Mesenchymal stem cell (in vitro differentiated cells and primary cell): Measurements from ENCODE around the gene ACOT8.

Experiments
- DNase-seq: peaks from one replicate; pipeline ENCODE4 v3.0.0-alpha.2; 2013
- H2AFZ ChIP-seq: one replicate; pipeline ENCODE4 v1.6.1; 2013; ENCODE audit warnings: low read depth, mild to moderate bottlenecking, control low read depth, inconsistent platforms, low read length, moderate library complexity
- H2AK5ac ChIP-seq: 2 replicates; pipeline ENCODE4 v1.6.1; 2013; ENCODE audit warnings: low read length, moderate library complexity, mild to moderate bottlenecking, inconsistent platforms; ENCODE audit not compliant: severe bottlenecking
- H2BK120ac ChIP-seq: one replicate; pipeline ENCODE4 v1.6.1; 2013; ENCODE audit warnings: low read depth, mild to moderate bottlenecking, inconsistent platforms, low read length, moderate library complexity
- H2BK12ac ChIP-seq, 2 experiments: one replicate each; pipeline ENCODE4 v1.6.1; 2013; ENCODE audit warnings: inconsistent platforms in 2 of 2, low read length in 2 of 2, mild to moderate bottlenecking in 2 of 2, moderate library complexity in 2 of 2, control low read depth in 1 of 2
- H2BK15ac ChIP-seq: one replicate; pipeline ENCODE4 v1.6.1; 2013; ENCODE audit warnings: mild to moderate bottlenecking, low read depth, inconsistent platforms; ENCODE audit not compliant: poor library complexity, severe bottlenecking
- H2BK5ac ChIP-seq: 2 replicates; pipeline ENCODE4 v1.6.1; 2013; ENCODE audit warnings: low read depth, mild to moderate bottlenecking, low read length, control low read depth, inconsistent platforms; ENCODE audit not compliant: poor library complexity, severe bottlenecking
- H3K14ac ChIP-seq, 2 experiments: one replicate each; pipeline ENCODE4 v1.6.1; 2013; ENCODE audit warnings: inconsistent platforms in 2 of 2, low read length in 2 of 2, control low read depth in 1 of 2, mild to moderate bottlenecking in 1 of 2, moderate library complexity in 1 of 2
- H3K18ac ChIP-seq, 2 experiments: one replicate each; pipeline ENCODE4 v1.6.1; 2013; ENCODE audit warnings: inconsistent platforms in 2 of 2, low read length in 2 of 2, control low read depth in 1 of 2, low read depth in 1 of 2, mild to moderate bottlenecking in 1 of 2
- H3K23ac ChIP-seq, 2 experiments: one replicate each; pipeline ENCODE4 v1.6.1; 2013; ENCODE audit warnings: inconsistent platforms in 2 of 2, low read length in 2 of 2, mild to moderate bottlenecking in 2 of 2, moderate library complexity in 2 of 2, control low read depth in 1 of 2
- H3K27ac ChIP-seq: 2 replicates; pipeline ENCODE4 v1.5.1; 2013; ENCODE audit warnings: mild to moderate bottlenecking, moderate library complexity, low read length, control low read depth, inconsistent platforms; ENCODE audit not compliant: poor library complexity, severe bottlenecking
- H3K27me3 ChIP-seq, 2 experiments: 2 replicates each; pipeline versions ENCODE4 v1.6.1 to v1.7.0; 2013; ENCODE audit warnings: low read length in 2 of 2, mild to moderate bottlenecking in 2 of 2, moderate library complexity in 2 of 2, control low read depth in 1 of 2, inconsistent platforms in 1 of 2; ENCODE audit not compliant: control insufficient read depth in 1 of 2, insufficient read depth in 1 of 2
- H3K36me3 ChIP-seq, 2 experiments: 2 replicates each; pipeline versions ENCODE4 v1.6.1 to v1.7.0; 2013; ENCODE audit warnings: low read length in 2 of 2, control low read depth in 1 of 2, inconsistent platforms in 1 of 2, low read depth in 1 of 2, mild to moderate bottlenecking in 1 of 2; ENCODE audit not compliant: insufficient read depth in 2 of 2, control insufficient read depth in 1 of 2
- H3K4ac ChIP-seq, 2 experiments: one replicate each; pipeline ENCODE4 v1.6.1; 2013; ENCODE audit warnings: inconsistent platforms in 2 of 2, low read length in 2 of 2, mild to moderate bottlenecking in 2 of 2, moderate library complexity in 2 of 2, control low read depth in 1 of 2, low read depth in 1 of 2
- H3K4me1 ChIP-seq: 2 replicates; pipeline ENCODE4 v1.6.1; 2013; ENCODE audit warnings: low read depth, low read length, control low read depth; ENCODE audit not compliant: control insufficient read depth, insufficient read depth
- H3K4me2 ChIP-seq: 2 replicates; pipeline ENCODE4 v1.6.1; 2013; ENCODE audit warnings: low read length, mild to moderate bottlenecking, inconsistent platforms; ENCODE audit not compliant: poor library complexity, severe bottlenecking
- H3K4me3 ChIP-seq, 2 experiments: 2 replicates each; pipeline versions ENCODE4 v1.5.1 to v1.7.0; 2013; ENCODE audit warnings: low read length in 2 of 2, mild to moderate bottlenecking in 2 of 2, control low read depth in 1 of 2, low read depth in 1 of 2; ENCODE audit not compliant: insufficient read depth in 1 of 2
- H3K79me1 ChIP-seq: replicated peaks from 2 replicates; pipeline ENCODE4 v1.6.1; 2013; ENCODE audit warnings: mild to moderate bottlenecking, control low read depth, low read length, inconsistent platforms; ENCODE audit not compliant: poor library complexity, severe bottlenecking
- H3K9ac ChIP-seq: 2 replicates; pipeline ENCODE4 v1.7.0; 2013; ENCODE audit warnings: mild to moderate bottlenecking, low read length, moderate library complexity
- H3K9me3 ChIP-seq: 2 replicates; pipeline ENCODE4 v1.7.0; 2013; ENCODE audit warnings: mild to moderate bottlenecking, low read length; ENCODE audit not compliant: control insufficient read depth
- H4K8ac ChIP-seq: one replicate; pipeline ENCODE4 v1.6.1; 2013; ENCODE audit warnings: inconsistent platforms, mild to moderate bottlenecking, low read length, moderate library complexity
- H4K91ac ChIP-seq: one replicate; pipeline ENCODE4 v1.6.1; 2013; ENCODE audit warnings: mild to moderate bottlenecking, low read length, inconsistent platforms
- WGBS: methylation state at CpG from one replicate; pipeline ENCODE4 v1.1.7; 2013; ENCODE audit warnings: mixed read lengths; 5-methylcytosine and 5-hydroxymethylcytosine counted together

ACOT8 gene

GRCh38 chr20:45893831-45894230 lies 36.6 kb upstream of the ACOT8 start:
- Histone ChIP-seq H3K23ac (no peak overlapping the region), H2AK5ac (peak overlapping the region; percentile 26), H2AFZ (no peak overlapping the region), H3K4me2 (no peak overlapping the region), H3K79me1 (peaks cover 22% of the 10 kb centered on the region), H3K36me3 (peaks cover 57 to 67% of the 10 kb centered on the region in 2 experiments), H3K9ac (no peak overlapping the region), H3K4me3 (no peak overlapping the region), H3K9me3 (no peaks in the 10 kb centered on the region), H4K8ac (no peak overlapping the region), H3K27ac (no peak overlapping the region), H2BK5ac (no peak overlapping the region), H3K4ac (no peak overlapping the region), H3K4me1 (peaks cover 27% of the 10 kb centered on the region), H3K27me3 (no peaks in the 10 kb centered on the region), H3K14ac (no peak overlapping the region), H3K18ac (no peak overlapping the region), H2BK120ac (no peak overlapping the region), H2BK12ac (no peak overlapping the region), H4K91ac (no peak overlapping the region), H2BK15ac (no peak overlapping the region)
- 93% methylated on average over 4 of the region's 4 CpGs for WGBS
- DNase-seq, result no peak

GRCh38 chr20:45892828-45893500 lies 35.8 kb upstream of the ACOT8 start:
- no peak for DNase-seq

GRCh38 chr20:45892049-45892825 lies 35.0 kb upstream of the ACOT8 start:
- Histone ChIP-seq H2BK5ac (no peak overlapping the region), H3K27ac (no peak overlapping the region), H3K4me1 (peaks cover 30% of the 10 kb centered on the region), H3K4me3 (peak overlapping the region; percentile 78 to 88), H4K91ac (no peak overlapping the region), H2AFZ (no peak overlapping the region), H3K79me1 (peaks cover 30% of the 10 kb centered on the region), H3K36me3 (peaks cover 51 to 64% of the 10 kb centered on the region in 2 experiments), H2BK15ac (no peak overlapping the region), H3K14ac (no peak overlapping the region), H2BK120ac (no peak overlapping the region), H3K27me3 (no peaks in the 10 kb centered on the region), H4K8ac (no peak overlapping the region), H3K9me3 (no peaks in the 10 kb centered on the region), H3K4me2 (peak overlapping the region; percentile 99), H3K23ac (no peak overlapping the region), H3K4ac (peak overlapping the region in 1 of 2 experiments; percentile 96), H2AK5ac (no peak overlapping the region), H3K18ac (no peak overlapping the region), H2BK12ac (peak overlapping the region in 1 of 2 experiments; percentile 57), H3K9ac (peak overlapping the region; percentile 91)
- 92% methylated on average over 9 of the region's 9 CpGs for WGBS
- peak; percentile 52 for DNase-seq

More at GRCh38 chr20:45892828-45893500, 35.8 kb upstream of the ACOT8 start:
- no peak overlapping the region for H2AFZ ChIP-seq
- H4K8ac ChIP-seq, result no peak overlapping the region
- no peaks in the 10 kb centered on the region for H3K9me3 ChIP-seq
- H3K36me3 ChIP-seq, result peaks cover 53 to 64% of the 10 kb centered on the region in 2 experiments
- no peak overlapping the region for H3K18ac ChIP-seq
- H3K9ac ChIP-seq, result peak overlapping the region; percentile 91
- WGBS, result 98% methylated on average over 4 of the region's 4 CpGs
- peak overlapping the region in 1 of 2 experiments; percentile 39 for H2BK12ac ChIP-seq
- no peak overlapping the region for H2BK15ac ChIP-seq
- H3K4me3 ChIP-seq, result peak overlapping the region in 1 of 2 experiments; percentile 88
- H3K4ac ChIP-seq, result no peak overlapping the region
- peaks cover 26% of the 10 kb centered on the region for H3K79me1 ChIP-seq
- H2BK5ac ChIP-seq, result no peak overlapping the region
- no peak overlapping the region for H2BK120ac ChIP-seq
- H3K14ac ChIP-seq, result no peak overlapping the region
- H3K27ac ChIP-seq, result no peak overlapping the region
- H2AK5ac ChIP-seq, result peak overlapping the region; percentile 22
- no peak overlapping the region for H4K91ac ChIP-seq
- H3K23ac ChIP-seq, result no peak overlapping the region
- H3K4me1 ChIP-seq, result peaks cover 30% of the 10 kb centered on the region
- no peak overlapping the region for H3K4me2 ChIP-seq
- no peaks in the 10 kb centered on the region for H3K27me3 ChIP-seq
